ENCODE results near the gene ASIC1.

ASIC1 gene

GRCh38 chr12:50087995-50088394 is 30.6 kb downstream of the ASIC1 start:
- no peak for TF ChIP-seq CTCF (conservative IDR thresholded peaks at IDR 0.05; ENCODE audit: low read depth, low read length)
- DNase-seq (ENCODE audit: low read depth): peak; percentile 64
- no peak overlapping the region for H3K4me3 ChIP-seq (ENCODE audit: low read depth, low read length)

GRCh38 chr12:50088577-50089335 is 31.4 kb downstream of the ASIC1 start:
- no peak overlapping the region for H3K4me3 ChIP-seq (ENCODE audit: low read depth, low read length)
- DNase-seq (ENCODE audit: low read depth): peak; percentile 71
- TF ChIP-seq CTCF (conservative IDR thresholded peaks at IDR 0.05; ENCODE audit: low read depth, low read length): peak; percentile 81

- no peak for TF ChIP-seq CTCF (conservative IDR thresholded peaks at IDR 0.05; ENCODE audit: low read depth, low read length)
- H3K4me3 ChIP-seq (ENCODE audit: low read depth, low read length): no peak overlapping the region
These were observed 32.3 kb downstream of the ASIC1 start for GRCh38 chr12:50089730-50090129.

GRCh38 chr12:50090391-50090790 is 33.0 kb downstream of the ASIC1 start:
- H3K4me3 ChIP-seq (ENCODE audit: low read depth, low read length): no peak overlapping the region
- DNase-seq (ENCODE audit: low read depth): no peak
- TF ChIP-seq CTCF (conservative IDR thresholded peaks at IDR 0.05; ENCODE audit: low read depth, low read length): no peak

More at GRCh38 chr12:50089730-50090129, 32.3 kb downstream of the ASIC1 start:
- no peak for DNase-seq (ENCODE audit: low read depth)

- TF ChIP-seq CTCF (conservative IDR thresholded peaks at IDR 0.05; ENCODE audit: low read depth, low read length): no peak
- H3K4me3 ChIP-seq (ENCODE audit: low read depth, low read length): no peak overlapping the region
- DNase-seq (ENCODE audit: low read depth): no peak
These were observed 40.6 kb downstream of the ASIC1 start for GRCh38 chr12:50097952-50098351.

- H3K4me3 ChIP-seq (ENCODE audit: low read depth, low read length): no peak overlapping the region
- peak; percentile 16 for DNase-seq (ENCODE audit: low read depth)
- TF ChIP-seq CTCF (conservative IDR thresholded peaks at IDR 0.05; ENCODE audit: low read depth, low read length): no peak
These were observed 42.1 kb downstream of the ASIC1 start for GRCh38 chr12:50099302-50100008.
